ENCODE results near the gene KDM4C. TPM values are rescaled to one million over a fixed set of nuclear protein-coding genes. Genes with fewer than 3 reads are reported as not detected.

The KDM4C gene
- total RNA-seq, 1 experiment from 2014 or later: 16.8 TPM

GRCh38 chr9:6987381-6987780 lies 229.6 kb downstream of the KDM4C start:
- no peak for ATAC-seq
- H3K36me3 ChIP-seq (ENCODE audit: control insufficient read depth in 1 of 2, insufficient read depth in 2 of 2, low read length in 2 of 2): no peaks in the 10 kb centered on the region
- H3K4me2 ChIP-seq (ENCODE audit: low read length): no peak overlapping the region
- no peak overlapping the region for H3K9ac ChIP-seq (ENCODE audit: low read length)
- ChIA-PET CTCF (no interaction called here), RAD21 (ENCODE audit: low non-redundant PET in 1 of 2, low total read pairs in 2 of 2, uncharacterized antibody in 2 of 2, unreplicated experiment in 2 of 2) (no interaction called here), POLR2A (no interaction called here)
- no TSS peak for BruUV-seq (replicated peaks)
- no peak for DNase-seq (ENCODE audit: low read depth, low spot score)
- no peak overlapping the region for H3K4me3 ChIP-seq (replicated peaks in 1 of 2; ENCODE audit: low read depth in 1 of 2, low read length in 2 of 2)
- no peaks in the 10 kb centered on the region for H3K9me2 ChIP-seq (ENCODE audit: insufficient read depth)
- no peaks in the 10 kb centered on the region for H3K4me1 ChIP-seq (ENCODE audit: control insufficient read depth in 1 of 2, insufficient read depth in 2 of 2, low read length in 2 of 2)
- intact Hi-C loops (cut with micrococcal nuclease): no loop called here
- H3K79me2 ChIP-seq (ENCODE audit: insufficient read depth, low read length): no peaks in the 10 kb centered on the region
- H3K27me3 ChIP-seq (ENCODE audit: insufficient read depth, low read length): no peaks in the 10 kb centered on the region
- TF ChIP-seq MAX (IDR thresholded peaks at IDR 0.05): no peak
- TF ChIP-seq POLR2AphosphoS5 (IDR thresholded peaks at IDR 0.05; ENCODE audit: low read depth, low read length): no peak
- no peak for TF ChIP-seq ZNF274 (IDR thresholded peaks at IDR 0.05; ENCODE audit: low read depth, low read length)
- TF ChIP-seq EZH2 (IDR thresholded peaks at IDR 0.05): no peak
- no peak for TF ChIP-seq SP1 (IDR thresholded peaks at IDR 0.05; ENCODE audit: low read depth)
- TF ChIP-seq FOSL1 (IDR thresholded peaks at IDR 0.05; ENCODE audit: low read depth): no peak
- no peak for TF ChIP-seq POLR2A (IDR thresholded peaks at IDR 0.05; ENCODE audit: borderline replicate concordance, extremely low read depth, insufficient read depth, insufficient read length)
- TF ChIP-seq JUND (IDR thresholded peaks at IDR 0.05): no peak
- TF ChIP-seq ZBTB33 (IDR thresholded peaks at IDR 0.05; ENCODE audit: extremely low read depth, insufficient replicate concordance, low read length): no peak
- no peak for TF ChIP-seq SRF (IDR thresholded peaks at IDR 0.05; ENCODE audit: low read depth)
- TF ChIP-seq TCF7L2 (IDR thresholded peaks at IDR 0.05; ENCODE audit: borderline replicate concordance, extremely low read depth, insufficient read depth, insufficient read length): no peak
- no peak overlapping the region for H2AFZ ChIP-seq (ENCODE audit: low read depth, low read length, poor library complexity, severe bottlenecking)
- no peak overlapping the region for H3K27ac ChIP-seq (ENCODE audit: low read depth, low read length)
- no peaks in the 10 kb centered on the region for H3K9me3 ChIP-seq (ENCODE audit: control insufficient read depth in 1 of 2, insufficient read depth in 1 of 2, low read depth in 1 of 2, low read length in 2 of 2)
- H4K20me1 ChIP-seq (ENCODE audit: insufficient read depth): no peaks in the 10 kb centered on the region
